Erythroblast (primary cell): ENCODE data around the gene MST1.

Source experiments
- GATA1 ChIP-seq: IDR thresholded peaks from 2 replicates; pipeline ENCODE4 v1.6.1; 2011; ENCODE audit warnings: low read depth, mild to moderate bottlenecking, control low read depth, low read length, moderate library complexity
- POLR2A ChIP-seq: IDR thresholded peaks from 2 replicates; pipeline ENCODE4 v1.6.1; 2011; ENCODE audit warnings: mild to moderate bottlenecking, low read length

DNA sequence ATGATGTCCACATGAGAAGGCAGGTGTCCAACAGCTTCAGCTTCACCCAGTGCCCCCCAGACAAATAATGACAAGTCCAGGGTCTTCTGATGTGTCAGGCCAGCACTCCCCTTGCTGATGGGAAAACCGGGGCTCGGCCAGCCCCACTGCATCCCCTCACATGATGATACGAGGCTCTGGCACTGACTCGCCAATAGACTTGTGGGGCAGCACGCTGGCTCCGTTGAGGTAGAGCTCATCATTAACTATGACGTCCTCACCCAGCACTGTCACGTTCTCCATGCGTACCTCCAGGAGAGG is 32.3 kb upstream of the MST1 start:
- no peak for TF ChIP-seq POLR2A
- no peak for TF ChIP-seq GATA1
